UCSD-AML1 (cell line): ENCODE measurements around the gene ATP7B.
"Not testable (repeated sequence)": the region's sequence is repeated elsewhere in the genome, so short reads cannot be mapped to it uniquely, and the experiment has no call there.

Experiments
- DNase-seq: peaks from one replicate; lab custom pipeline; 2025; ENCODE audit not compliant: unreplicated experiment; lab: John Stamatoyannopoulos, UW

ATP7B gene

GRCh38 chr13:52006523-52007245 is 4.6 kb downstream of the ATP7B start:
- no peak for DNase-seq

- no peak for DNase-seq
These were observed 5.3 kb downstream of the ATP7B start for GRCh38 chr13:52005841-52006522.

GRCh38 chr13:52004511-52005170 is 6.6 kb downstream of the ATP7B start:
- DNase-seq, result no peak

- no peak for DNase-seq
These were observed 7.7 kb downstream of the ATP7B start for GRCh38 chr13:52003541-52003940.

GRCh38 chr13:52002361-52002760 is 8.9 kb downstream of the ATP7B start:
- no peak for DNase-seq

GRCh38 chr13:52001120-52001731 is 10.0 kb downstream of the ATP7B start:
- DNase-seq, result no peak

GRCh38 chr13:51999921-52000320 is 11.3 kb downstream of the ATP7B start:
- no peak for DNase-seq

- no peak for DNase-seq
These were observed 11.7 kb downstream of the ATP7B start for GRCh38 chr13:51999510-51999911.

GRCh38 chr13:51998723-51999509 is 12.3 kb downstream of the ATP7B start:
- no peak for DNase-seq

GRCh38 chr13:51997641-51998330 is 13.5 kb downstream of the ATP7B start:
- no peak for DNase-seq

- DNase-seq, result no peak
These were observed 14.1 kb downstream of the ATP7B start for GRCh38 chr13:51997186-51997585.

- DNase-seq, result no peak
These were observed 14.6 kb downstream of the ATP7B start for GRCh38 chr13:51996641-51997040.

- peak; percentile 36 for DNase-seq
These were observed 15.3 kb downstream of the ATP7B start for GRCh38 chr13:51995677-51996551.

GRCh38 chr13:51993713-51994112 is 17.5 kb downstream of the ATP7B start:
- no peak for DNase-seq

- no peak for DNase-seq
These were observed 22.1 kb downstream of the ATP7B start for GRCh38 chr13:51988988-51989618.

GRCh38 chr13:51984904-51985303 is 26.3 kb downstream of the ATP7B start:
- not testable (repeated sequence) for DNase-seq

GRCh38 chr13:51983292-51983691 is 28.0 kb downstream of the ATP7B start:
- not testable (repeated sequence) for DNase-seq

GRCh38 chr13:51981355-51981754 is 29.9 kb downstream of the ATP7B start:
- DNase-seq, result no peak

GRCh38 chr13:51980908-51981307 is 30.3 kb downstream of the ATP7B start:
- no peak for DNase-seq
